H7 (cell line): ENCODE data around the gene PALD1. TPM values are rescaled to one million over a fixed set of nuclear protein-coding genes. Genes with fewer than 3 reads are reported as not detected.
"Not testable (repeated sequence)": the region's sequence is repeated elsewhere in the genome, so short reads cannot be mapped to it uniquely, and the experiment has no call there.

ENCODE experiments used
- DNase-seq: peaks from one replicate; pipeline ENCODE4 v3.0.0; 2012
- H3K27me3 ChIP-seq: 2 replicates; pipeline ENCODE4 v1.6.0; 2011; ENCODE audit warnings: mild to moderate bottlenecking, low read length; ENCODE audit not compliant: control insufficient read depth, insufficient read depth
- H3K36me3 ChIP-seq: replicated peaks from 2 replicates; pipeline ENCODE4 v1.5.1; 2011; ENCODE audit warnings: low read length; ENCODE audit not compliant: control insufficient read depth, insufficient read depth
- H3K4me3 ChIP-seq: 2 replicates; pipeline ENCODE4 v1.5.1; 2011; ENCODE audit warnings: low read depth, mild to moderate bottlenecking, control low read depth, low read length, moderate library complexity; ENCODE audit not compliant: insufficient read depth
- total RNA-seq: library from RNA; depleted of rRNA; stranded (reverse); fragments of >200 nt; shearing (Covaris generic); gene quantifications from 2 replicates; pipeline ENCODE4 v1.2.3, GENCODE V29; 2014

Gene PALD1
- total RNA-seq, 1 experiment from 2014 or later: 51.9 TPM

GRCh38 chr10:70483872-70484271 is 5.3 kb downstream of the PALD1 start:
- not testable (repeated sequence) for DNase-seq, H3K4me3 ChIP-seq, H3K27me3 ChIP-seq, H3K36me3 ChIP-seq

DNA sequence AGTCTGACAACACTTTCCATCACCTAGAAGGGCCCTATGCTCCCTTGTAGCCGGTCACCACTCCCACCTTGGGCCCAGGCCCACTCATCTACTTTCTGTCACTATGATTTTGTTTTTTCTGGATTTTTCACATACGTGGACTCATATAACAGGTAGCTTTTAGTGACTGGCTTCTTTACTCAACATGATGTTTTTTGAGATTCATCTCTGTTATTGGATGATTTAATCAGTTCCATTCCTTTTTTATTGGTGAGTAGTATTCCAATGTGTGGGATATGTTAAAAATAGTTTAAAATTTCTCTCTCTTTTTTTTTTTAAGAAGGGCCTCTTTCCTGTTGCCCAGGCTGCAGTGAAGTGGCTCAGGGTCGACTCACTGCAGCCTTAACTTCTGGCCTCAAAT is 9.3 kb downstream of the PALD1 start:
- DNase-seq: no peak
- no peak overlapping the region for H3K4me3 ChIP-seq

GRCh38 chr10:70490142-70490541 is 11.6 kb downstream of the PALD1 start:
- no peaks in the 10 kb centered on the region for H3K27me3 ChIP-seq

More for the DNA sequence above, 9.3 kb downstream of the PALD1 start:
- Histone ChIP-seq H3K36me3 (0 out of 2 replicates have a peak, but pooled peaks cover 1% of the 10 kb centered on the region), H3K27me3 (no peaks in the 10 kb centered on the region)

DNA sequence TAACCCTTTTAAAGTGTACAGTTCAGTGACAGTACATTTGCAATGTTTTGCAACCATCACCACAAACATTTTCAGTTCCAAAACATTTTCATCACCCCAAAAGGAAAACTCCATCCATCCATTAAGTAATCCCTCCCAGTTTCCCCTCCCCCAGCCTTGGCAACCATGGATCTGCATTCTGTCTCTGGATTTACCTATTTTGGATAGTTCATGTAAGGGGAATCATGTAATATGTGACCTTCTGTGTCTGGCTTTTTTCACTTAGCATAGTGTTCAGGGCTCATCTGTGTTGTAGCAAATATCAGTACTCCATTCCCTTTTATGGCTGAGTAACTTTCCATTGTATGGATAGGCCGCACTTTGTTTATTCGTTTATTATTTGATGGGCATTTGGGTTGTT is 13.0 kb downstream of the PALD1 start:
- no peaks in the 10 kb centered on the region for H3K27me3 ChIP-seq
- 0 out of 2 replicates have a peak, but pooled peaks cover under 1% of the 10 kb centered on the region for H3K36me3 ChIP-seq
- H3K4me3 ChIP-seq: no peak overlapping the region
- no peak for DNase-seq

More at GRCh38 chr10:70490142-70490541, 11.6 kb downstream of the PALD1 start:
- DNase-seq: no peak
- H3K36me3 ChIP-seq: 0 out of 2 replicates have a peak, but pooled peaks cover 1% of the 10 kb centered on the region
- H3K4me3 ChIP-seq: no peak overlapping the region

DNA sequence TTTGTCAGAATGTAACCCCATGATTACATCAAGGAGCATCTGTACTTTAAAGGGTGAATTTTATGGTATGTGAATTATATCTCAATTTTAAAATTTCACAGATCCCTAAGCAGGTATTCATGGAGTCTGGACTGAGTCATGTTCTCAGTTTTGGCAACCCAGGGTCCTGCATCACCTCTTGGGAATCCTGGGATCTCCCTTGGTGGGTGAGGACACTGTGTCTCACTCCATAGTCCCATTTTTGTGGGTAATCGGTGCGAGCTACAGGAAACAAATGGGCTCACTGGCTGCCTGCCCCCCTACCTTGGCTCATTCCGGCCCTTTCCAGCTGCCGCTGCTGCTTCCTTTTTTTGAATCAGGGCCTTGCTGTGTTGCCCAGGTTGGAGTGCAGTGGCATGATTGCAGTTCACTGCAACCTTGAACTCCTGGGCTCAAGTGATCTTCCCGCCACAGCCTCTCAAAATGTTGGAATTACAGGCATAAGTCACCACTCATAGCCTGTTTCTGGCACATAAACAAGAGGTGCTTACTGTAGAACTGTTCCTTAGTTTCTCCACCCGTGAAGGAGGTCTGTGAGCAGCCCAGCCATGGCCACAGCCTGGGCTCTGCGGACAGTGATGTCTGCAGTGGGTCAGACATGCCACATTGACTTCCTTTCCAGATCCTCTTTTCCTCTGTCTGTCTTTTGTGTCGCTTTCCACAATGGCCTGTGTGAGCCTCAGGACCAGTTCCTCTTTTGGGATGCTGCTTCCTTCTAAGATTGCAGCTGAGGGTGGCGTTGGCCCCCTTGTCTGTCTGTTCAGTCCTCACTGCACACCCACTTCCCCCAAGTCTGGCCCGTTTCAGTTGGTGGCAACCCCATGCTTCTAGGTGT is 14.5 kb downstream of the PALD1 start:
- no peak for DNase-seq
- no peaks in the 10 kb centered on the region for H3K36me3 ChIP-seq
- H3K4me3 ChIP-seq: no peak overlapping the region
- H3K27me3 ChIP-seq: no peaks in the 10 kb centered on the region

DNA sequence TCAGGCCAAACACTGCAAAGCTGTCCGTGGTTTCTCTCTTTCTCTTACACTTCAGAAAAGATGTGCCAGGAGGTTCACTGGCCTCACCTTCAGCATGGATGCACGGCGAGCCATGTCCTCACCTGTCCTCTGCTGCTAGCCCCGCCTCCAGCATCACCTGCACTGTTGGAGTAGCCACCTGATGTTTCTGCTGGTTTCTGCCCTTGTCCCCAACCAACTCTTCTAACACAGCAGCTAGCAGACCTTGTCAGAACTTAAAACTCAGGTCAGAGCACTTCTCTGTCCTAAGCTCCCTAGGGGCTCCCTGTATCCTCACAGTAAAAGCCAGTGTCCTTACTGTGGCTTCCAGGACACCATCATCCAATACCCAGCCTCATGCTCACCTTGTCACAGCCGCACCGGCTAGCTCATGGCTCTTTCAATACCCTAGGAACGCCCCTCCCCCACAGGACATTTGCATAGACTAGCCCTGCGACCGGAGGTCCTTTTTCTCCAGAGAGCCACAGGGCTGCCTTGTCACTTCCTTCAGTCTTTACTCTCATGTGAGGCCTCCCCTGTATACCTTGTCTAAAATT is 15.2 kb downstream of the PALD1 start:
- DNase-seq: peak; percentile 87
- Histone ChIP-seq H3K4me3 (no peak overlapping the region), H3K36me3 (no peaks in the 10 kb centered on the region), H3K27me3 (no peaks in the 10 kb centered on the region)

DNA sequence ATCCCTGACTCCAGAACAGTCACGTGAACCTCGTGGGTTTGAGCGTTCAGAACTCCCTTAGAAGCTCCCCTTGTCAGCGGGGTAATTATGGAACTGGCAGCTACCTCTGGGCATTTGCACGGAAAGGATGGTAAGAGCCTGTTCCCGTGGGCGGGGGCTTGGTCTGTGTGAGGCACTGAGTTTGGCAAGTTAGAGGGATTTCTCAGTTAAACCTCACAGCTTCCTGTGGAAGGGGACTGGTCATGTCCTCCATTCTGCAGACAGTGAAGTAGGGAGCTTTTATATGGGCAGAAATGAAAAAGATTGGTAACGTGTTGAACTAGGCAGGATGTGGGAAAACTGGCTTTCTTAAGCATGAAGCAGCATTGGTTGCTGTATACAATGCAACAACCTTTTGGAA is 16.0 kb downstream of the PALD1 start:
- no peaks in the 10 kb centered on the region for H3K36me3 ChIP-seq
- H3K27me3 ChIP-seq: no peaks in the 10 kb centered on the region
- H3K4me3 ChIP-seq: no peak overlapping the region
- DNase-seq: peak; percentile 28

GRCh38 chr10:70494966-70495365 is 16.4 kb downstream of the PALD1 start:
- DNase-seq: no peak
- Histone ChIP-seq H3K36me3 (no peaks in the 10 kb centered on the region), H3K27me3 (no peaks in the 10 kb centered on the region), H3K4me3 (no peak overlapping the region)

DNA sequence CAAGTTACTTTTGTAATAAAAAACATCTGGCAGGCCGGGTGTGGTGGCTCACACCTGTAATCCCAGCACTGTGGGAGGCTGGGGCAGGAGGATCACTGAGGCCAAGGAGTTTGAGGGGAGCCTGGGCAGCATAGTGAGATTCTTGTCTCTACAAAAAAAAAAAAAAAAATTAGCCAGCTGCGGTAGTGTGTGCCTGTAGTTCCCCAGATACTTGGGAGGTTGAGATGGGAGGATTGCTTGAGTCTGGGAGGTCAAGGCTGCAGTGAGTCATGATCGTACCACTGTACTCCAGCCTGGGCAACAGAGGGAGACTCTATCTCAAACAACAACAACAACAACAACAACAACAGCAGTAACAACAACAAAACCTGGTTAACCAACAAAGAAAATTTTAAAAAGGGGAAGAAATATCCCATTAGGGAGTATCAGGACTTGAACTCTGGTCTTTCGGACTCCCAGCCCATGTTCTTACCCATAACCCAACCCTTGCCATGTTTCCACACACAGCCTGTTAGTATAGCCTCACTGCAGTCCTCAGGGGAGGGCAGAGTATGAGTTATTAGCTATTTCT is 17.2 kb downstream of the PALD1 start:
- Histone ChIP-seq H3K27me3 (no peaks in the 10 kb centered on the region), H3K4me3 (no peak overlapping the region), H3K36me3 (no peaks in the 10 kb centered on the region)
- DNase-seq: no peak

DNA sequence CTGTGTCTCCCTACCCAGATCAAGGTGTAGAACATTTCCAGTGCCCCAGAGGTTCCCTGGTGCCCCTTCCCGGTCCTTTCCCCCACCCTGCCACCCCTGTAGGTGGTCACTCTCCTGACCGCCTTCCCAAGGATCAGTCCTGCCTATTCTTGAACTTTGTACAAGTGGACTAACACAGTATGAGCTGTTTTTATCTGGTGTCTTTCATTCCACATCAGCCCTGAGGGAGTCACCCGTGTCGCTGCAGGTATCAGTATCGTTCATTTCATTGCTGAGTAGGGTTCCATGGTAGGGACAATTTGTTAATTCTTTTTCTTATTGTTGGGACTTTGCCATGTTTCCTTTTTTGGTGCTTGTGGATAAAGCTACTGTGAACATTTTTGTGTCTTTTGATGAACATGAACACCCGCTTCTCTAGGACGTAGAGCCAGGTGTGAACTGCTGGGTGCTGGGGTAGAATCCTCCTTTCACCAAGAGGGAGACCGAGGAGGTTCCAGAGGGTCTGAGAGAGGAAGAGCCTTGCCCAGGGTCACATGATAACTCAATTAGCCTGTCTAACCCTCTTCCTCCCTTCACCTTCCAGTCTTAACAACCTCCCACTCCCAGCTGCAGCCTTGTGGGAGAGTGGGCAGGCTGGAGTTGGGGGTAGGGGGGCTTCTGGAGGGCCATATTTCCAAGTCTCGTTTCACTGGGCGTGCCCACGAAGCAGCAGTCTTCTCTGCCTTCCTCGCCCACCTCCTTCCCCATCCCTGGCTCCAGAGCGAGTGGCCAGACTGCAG is 18.0 kb downstream of the PALD1 start:
- no peak overlapping the region for H3K4me3 ChIP-seq
- DNase-seq: no peak
- no peaks in the 10 kb centered on the region for H3K27me3 ChIP-seq
- H3K36me3 ChIP-seq: no peaks in the 10 kb centered on the region

- no peaks in the 10 kb centered on the region for H3K27me3 ChIP-seq
- H3K36me3 ChIP-seq: no peaks in the 10 kb centered on the region
- no peak for DNase-seq
- H3K4me3 ChIP-seq: no peak overlapping the region
These were observed 18.6 kb downstream of the PALD1 start for GRCh38 chr10:70497120-70497545.

- H3K4me3 ChIP-seq: no peak overlapping the region
- DNase-seq: peak; percentile 79
- no peaks in the 10 kb centered on the region for H3K27me3 ChIP-seq
- H3K36me3 ChIP-seq: no peaks in the 10 kb centered on the region
These were observed 20.6 kb downstream of the PALD1 start for GRCh38 chr10:70498970-70499835.

GRCh38 chr10:70499836-70500167 is 21.2 kb downstream of the PALD1 start:
- Histone ChIP-seq H3K4me3 (no peak overlapping the region), H3K36me3 (no peaks in the 10 kb centered on the region), H3K27me3 (no peaks in the 10 kb centered on the region)
- DNase-seq: no peak

DNA sequence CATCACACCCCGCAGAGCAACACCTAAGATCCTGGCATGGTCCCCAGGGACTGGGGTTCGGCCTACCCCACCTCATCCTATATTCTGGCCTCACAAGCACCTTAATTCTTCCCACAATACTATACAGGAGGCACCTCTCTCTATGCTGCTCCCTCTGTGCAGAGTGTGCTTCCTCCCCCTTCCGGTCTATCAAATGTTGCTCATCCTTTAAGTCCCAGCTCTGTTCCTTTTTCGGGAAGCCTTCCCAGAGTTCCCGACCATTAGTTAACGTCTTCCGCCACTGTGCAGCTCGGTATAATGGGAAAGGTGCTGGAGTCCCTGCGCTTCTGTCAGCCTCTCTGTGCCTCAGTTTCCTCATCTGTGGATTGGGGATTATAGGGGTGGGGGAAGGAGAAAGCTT is 21.8 kb downstream of the PALD1 start:
- H3K4me3 ChIP-seq: no peak overlapping the region
- no peaks in the 10 kb centered on the region for H3K36me3 ChIP-seq
- peak; percentile 29 for DNase-seq
- H3K27me3 ChIP-seq: no peaks in the 10 kb centered on the region
